HCT116 (cell line): Measurements from ENCODE around the gene MTOR.

Experiments used
- CTCF ChIP-seq, 3 experiments: fragments of 200-600 bp in 1 of 3; sonication (generic) in 1 of 3; IDR thresholded peaks in 2 of 3; conservative IDR thresholded peaks in 1 of 3; 2 replicates each; pipeline ENCODE4 v1.5.1; 2012 to 2017; ENCODE audit warnings: low read depth in 2 of 3, low read length in 2 of 3, antibody characterized with exemption in 1 of 3, borderline replicate concordance in 1 of 3, control low read depth in 1 of 3, mild to moderate bottlenecking in 1 of 3, mixed read lengths in 1 of 3, mixed run types in 1 of 3, moderate library complexity in 1 of 3; ENCODE audit not compliant: insufficient read depth in 1 of 3
- ELF1 ChIP-seq: IDR thresholded peaks from 2 replicates; pipeline ENCODE4 v1.6.1; 2012; ENCODE audit warnings: low read depth, borderline replicate concordance
- EZH2 ChIP-seq: fragments of 200-600 bp; sonication (generic); IDR thresholded peaks from 2 replicates; pipeline ENCODE4 v1.6.1; 2017; ENCODE audit warnings: antibody characterized with exemption, mixed run types
- POLR2A ChIP-seq: IDR thresholded peaks from 2 replicates; pipeline ENCODE4 v1.7.0; 2011; ENCODE audit warnings: borderline replicate concordance; ENCODE audit not compliant: insufficient read depth, insufficient read length; ENCODE audit errors: extremely low read depth
- SP1 ChIP-seq: IDR thresholded peaks from 2 replicates; pipeline ENCODE4 v1.6.1; 2012; ENCODE audit warnings: low read depth
- TCF7L2 ChIP-seq: IDR thresholded peaks from 2 replicates; pipeline ENCODE4 v1.7.0; 2011; ENCODE audit warnings: borderline replicate concordance, inconsistent platforms; ENCODE audit not compliant: insufficient read depth, insufficient read length; ENCODE audit errors: extremely low read depth
- YY1 ChIP-seq: IDR thresholded peaks from 2 replicates; pipeline ENCODE4 v1.6.1; 2011; ENCODE audit warnings: low read length, low read depth, moderate library complexity, mild to moderate bottlenecking; ENCODE audit not compliant: insufficient replicate concordance; ENCODE audit errors: extremely low read depth
- ZFX ChIP-seq: fragments of 450-650 bp; IDR thresholded peaks from 2 replicates; pipeline ENCODE4 v1.6.1; 2017
- ZNF274 ChIP-seq: fragments of 200-500 bp; sonication (Bioruptor generic); IDR thresholded peaks from 2 replicates; pipeline ENCODE4 v1.6.1; 2014; ENCODE audit warnings: mild to moderate bottlenecking, low read depth, low read length, inconsistent platforms

- TF ChIP-seq CTCF (IDR thresholded peaks at IDR 0.05 in 2 of 3, conservative IDR thresholded peaks at IDR 0.05 in 1 of 3; ENCODE audit: borderline replicate concordance in 1 of 3, insufficient read depth in 1 of 3, low read depth in 2 of 3, low read length in 2 of 3) (no peak), YY1 (no peak), SP1 (no peak), ZNF274 (no peak), POLR2A (no peak), ELF1 (no peak), TCF7L2 (no peak), EZH2 (no peak), ZFX (no peak)
Observed at GRCh38 chr1:11216074-11216473, 46.3 kb downstream of the MTOR start.
